Subcutaneous abdominal adipose tissue (tissue), 5 donors: Measurements from ENCODE around the gene CELSR1.
"Not testable (repeated sequence)": the region's sequence is repeated elsewhere in the genome, so short reads cannot be mapped to it uniquely, and the experiment has no call there.

Source experiments
- H3K27ac ChIP-seq: one replicate; pipeline ENCODE4 v1.7.0; 2013; ENCODE audit warnings: low read depth, mild to moderate bottlenecking, inconsistent platforms, low read length, moderate library complexity
- H3K27me3 ChIP-seq, 5 donors: one replicate each; pipeline ENCODE4 v1.7.0; 2013; ENCODE audit warnings: low read length in 5 of 5, inconsistent platforms in 1 of 5; ENCODE audit not compliant: control insufficient read depth in 5 of 5, insufficient read depth in 4 of 5
- H3K36me3 ChIP-seq, 5 donors: one replicate each; pipeline ENCODE4 v1.7.0; 2013; ENCODE audit warnings: low read length in 5 of 5; ENCODE audit not compliant: control insufficient read depth in 5 of 5, insufficient read depth in 5 of 5
- H3K4me1 ChIP-seq, 5 donors: one replicate each; pipeline ENCODE4 v1.7.0; 2013; ENCODE audit warnings: low read length in 5 of 5, mild to moderate bottlenecking in 3 of 5, moderate library complexity in 1 of 5; ENCODE audit not compliant: control insufficient read depth in 5 of 5, insufficient read depth in 5 of 5
- H3K4me3 ChIP-seq, 5 donors: one replicate each; pipeline ENCODE4 v1.7.0; 2013; ENCODE audit warnings: low read length in 5 of 5, low read depth in 1 of 5
- H3K9ac ChIP-seq, 5 donors: one replicate each; pipeline ENCODE4 v1.7.0; 2013; ENCODE audit warnings: low read length in 5 of 5, mild to moderate bottlenecking in 4 of 5, moderate library complexity in 3 of 5
- H3K9me3 ChIP-seq, 5 donors: one replicate each; pipeline ENCODE4 v1.7.0; 2013; ENCODE audit warnings: low read length in 5 of 5; ENCODE audit not compliant: control insufficient read depth in 5 of 5
- donor health status: healthy.
- donor health status: healthy.
- donor health status: healthy.
- donor health status: healthy.
- donor health status: healthy.

Gene CELSR1

GRCh38 chr22:46401370-46401769 is 136.1 kb downstream of the CELSR1 start:
- peaks cover 0 to 2% (median 0%) of the 10 kb centered on the region in 5 donors for H3K27me3 ChIP-seq
- peaks cover 0 to 8% (median 1%) of the 10 kb centered on the region in 5 donors for H3K4me1 ChIP-seq
- H3K27ac ChIP-seq, result no peak overlapping the region
- H3K9ac ChIP-seq, result no peak overlapping the region
- H3K4me3 ChIP-seq, result no peak overlapping the region
- H3K9me3 ChIP-seq, result no peaks in the 10 kb centered on the region
- H3K36me3 ChIP-seq, result no peaks in the 10 kb centered on the region

GRCh38 chr22:46399251-46400024 is 138.0 kb downstream of the CELSR1 start:
- Histone ChIP-seq H3K36me3 (no peaks in the 10 kb centered on the region), H3K27ac (no peak overlapping the region), H3K9me3 (no peaks in the 10 kb centered on the region), H3K4me1 (no peaks in the 10 kb centered on the region), H3K9ac (no peak overlapping the region), H3K27me3 (peaks cover 0 to 2% (median 0%) of the 10 kb centered on the region in 5 donors), H3K4me3 (no peak overlapping the region)

- Histone ChIP-seq H3K4me3 (no peak overlapping the region), H3K4me1 (no peaks in the 10 kb centered on the region), H3K9ac (no peak overlapping the region), H3K9me3 (no peaks in the 10 kb centered on the region), H3K27me3 (peaks cover 0 to 2% (median 0%) of the 10 kb centered on the region in 5 donors), H3K27ac (no peak overlapping the region), H3K36me3 (no peaks in the 10 kb centered on the region)
Observed at GRCh38 chr22:46397951-46398350, 139.5 kb downstream of the CELSR1 start.

- H3K4me3 ChIP-seq, result no peak overlapping the region
- H3K9ac ChIP-seq, result no peak overlapping the region
- H3K4me1 ChIP-seq, result no peaks in the 10 kb centered on the region
- H3K27me3 ChIP-seq, result peaks cover 0 to 2% (median 0%) of the 10 kb centered on the region in 5 donors
- no peaks in the 10 kb centered on the region for H3K9me3 ChIP-seq
- no peak overlapping the region for H3K27ac ChIP-seq
- H3K36me3 ChIP-seq, result no peaks in the 10 kb centered on the region
Observed at GRCh38 chr22:46397514-46397913, 139.9 kb downstream of the CELSR1 start.

GRCh38 chr22:46397049-46397448 is 140.4 kb downstream of the CELSR1 start:
- not testable (repeated sequence) for H3K4me1 ChIP-seq, H3K27ac ChIP-seq, H3K4me3 ChIP-seq, H3K9me3 ChIP-seq, H3K27me3 ChIP-seq, H3K9ac ChIP-seq, H3K36me3 ChIP-seq

DNA sequence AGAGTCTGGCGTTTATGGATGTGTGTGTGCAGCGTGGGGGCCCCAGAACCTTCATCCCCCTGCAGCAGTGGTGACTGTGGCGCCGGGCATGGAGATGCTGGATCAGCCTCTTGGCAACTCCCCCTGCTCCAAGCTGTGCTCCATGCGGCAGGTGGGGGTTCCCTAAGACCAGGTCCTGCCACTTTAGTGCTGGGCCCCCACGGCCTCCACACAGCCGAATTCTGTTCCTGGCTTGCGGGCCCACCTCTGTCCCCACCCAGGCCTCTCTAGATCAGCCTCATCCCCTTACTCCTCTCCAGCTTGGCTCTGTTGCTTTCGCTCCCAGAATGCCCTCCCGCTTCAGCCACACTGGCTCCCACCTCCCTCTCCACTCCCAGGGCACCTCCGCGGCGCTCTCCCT is 142.3 kb downstream of the CELSR1 start:
- H3K36me3 ChIP-seq, result no peaks in the 10 kb centered on the region
- H3K4me3 ChIP-seq, result no peak overlapping the region
- H3K9me3 ChIP-seq, result no peaks in the 10 kb centered on the region
- peaks cover 0 to 12% (median 3%) of the 10 kb centered on the region in 5 donors for H3K4me1 ChIP-seq
- peaks cover 0 to 2% (median 0%) of the 10 kb centered on the region in 5 donors for H3K27me3 ChIP-seq
- no peak overlapping the region for H3K27ac ChIP-seq
- no peak overlapping the region for H3K9ac ChIP-seq

GRCh38 chr22:46394622-46395021 is 142.8 kb downstream of the CELSR1 start:
- H3K9ac ChIP-seq, result no peak overlapping the region
- no peaks in the 10 kb centered on the region for H3K36me3 ChIP-seq
- H3K4me1 ChIP-seq, result peaks cover 0 to 12% (median 3%) of the 10 kb centered on the region in 5 donors
- H3K27me3 ChIP-seq, result peaks cover 0 to 2% (median 0%) of the 10 kb centered on the region in 5 donors
- no peak overlapping the region for H3K4me3 ChIP-seq
- no peaks in the 10 kb centered on the region for H3K9me3 ChIP-seq
- no peak overlapping the region for H3K27ac ChIP-seq

- H3K27ac ChIP-seq, result no peak overlapping the region
- no peak overlapping the region for H3K4me3 ChIP-seq
- peaks cover 0 to 12% (median 3%) of the 10 kb centered on the region in 5 donors for H3K4me1 ChIP-seq
- no peaks in the 10 kb centered on the region for H3K36me3 ChIP-seq
- no peaks in the 10 kb centered on the region for H3K9me3 ChIP-seq
- H3K27me3 ChIP-seq, result peaks cover 0 to 2% (median 0%) of the 10 kb centered on the region in 5 donors
- H3K9ac ChIP-seq, result no peak overlapping the region
Observed at GRCh38 chr22:46393873-46394272, 143.5 kb downstream of the CELSR1 start.

- H3K4me1 ChIP-seq, result peaks cover 0 to 12% (median 3%) of the 10 kb centered on the region in 5 donors
- H3K27ac ChIP-seq, result no peak overlapping the region
- no peaks in the 10 kb centered on the region for H3K9me3 ChIP-seq
- H3K9ac ChIP-seq, result no peak overlapping the region
- H3K4me3 ChIP-seq, result no peak overlapping the region
- peaks cover 0 to 5% (median 0%) of the 10 kb centered on the region in 5 donors for H3K27me3 ChIP-seq
- H3K36me3 ChIP-seq, result no peaks in the 10 kb centered on the region
Observed at GRCh38 chr22:46392137-46392844, 145.1 kb downstream of the CELSR1 start.

GRCh38 chr22:46391486-46392136 is 145.8 kb downstream of the CELSR1 start:
- H3K27ac ChIP-seq, result no peak overlapping the region
- no peak overlapping the region for H3K4me3 ChIP-seq
- H3K27me3 ChIP-seq, result peaks cover 0 to 5% (median 0%) of the 10 kb centered on the region in 5 donors
- H3K36me3 ChIP-seq, result no peaks in the 10 kb centered on the region
- H3K9ac ChIP-seq, result no peak overlapping the region
- peaks cover 0 to 12% (median 3%) of the 10 kb centered on the region in 5 donors for H3K4me1 ChIP-seq
- no peaks in the 10 kb centered on the region for H3K9me3 ChIP-seq
